Immature natural killer cell (primary cell): ENCODE data around the gene HLA-DQA1. TPM values are rescaled to one million over a fixed set of nuclear protein-coding genes. Genes with fewer than 3 reads are reported as not detected.
"Not testable (repeated sequence)": the region's sequence is repeated elsewhere in the genome, so short reads cannot be mapped to it uniquely, and the experiment has no call there.

Source experiments
- DNase-seq, 3 donors: peaks; one replicate each; pipeline ENCODE4 v3.0.0; 2022; ENCODE audit warnings: mixed read lengths in 1 of 3
- H3K27ac Mint-ChIP-seq, 6 donors: one replicate each; pipeline ENCODE4 v1.8.0; 2020; ENCODE audit warnings: mixed read lengths in 6 of 6, mild to moderate bottlenecking in 5 of 6, inconsistent platforms in 4 of 6, moderate library complexity in 3 of 6
- H3K27me3 Mint-ChIP-seq, 3 donors: one replicate each; pipeline ENCODE4 v1.8.0; 2020 to 2021; ENCODE audit warnings: low read depth in 3 of 3, mild to moderate bottlenecking in 3 of 3, mixed read lengths in 3 of 3, moderate library complexity in 3 of 3, inconsistent platforms in 1 of 3
- H3K36me3 Mint-ChIP-seq, 3 donors: one replicate each; pipeline ENCODE4 v1.8.0; 2020; ENCODE audit warnings: mixed read lengths in 3 of 3, inconsistent platforms in 2 of 3, mild to moderate bottlenecking in 2 of 3
- H3K4me1 Mint-ChIP-seq, 2 donors: one replicate each; pipeline ENCODE4 v1.8.0; 2020; ENCODE audit warnings: inconsistent platforms in 2 of 2, mild to moderate bottlenecking in 2 of 2, mixed read lengths in 2 of 2, moderate library complexity in 1 of 2
- H3K4me3 Mint-ChIP-seq, 5 donors: one replicate each; pipeline ENCODE4 v1.8.0; 2020; ENCODE audit warnings: mild to moderate bottlenecking in 5 of 5, mixed read lengths in 5 of 5, inconsistent platforms in 3 of 5, moderate library complexity in 3 of 5
- H3K9me3 Mint-ChIP-seq, 6 donors: one replicate each; pipeline ENCODE4 v1.8.0; 2020; ENCODE audit warnings: mild to moderate bottlenecking in 6 of 6, mixed read lengths in 6 of 6, inconsistent platforms in 4 of 6, moderate library complexity in 3 of 6
- polyA plus RNA-seq, 3 donors: library from polyadenylated mRNA; unstranded; fragments of 300-500 nt; fragmentation: Illumina TruSeq; gene quantifications; one replicate each; pipeline ENCODE4 v1.2.3, GENCODE V29; 2021

The HLA-DQA1 gene
- polyA plus RNA-seq, 3 donors from 2014 or later, result 1.8 to 53.1 (median 10.3) TPM

- not testable (repeated sequence) for H3K27me3 Mint-ChIP-seq, H3K4me3 Mint-ChIP-seq, H3K9me3 Mint-ChIP-seq, DNase-seq
- Mint-ChIP-seq H3K36me3 (peaks cover 0 to 19% (median 0%) of the 10 kb centered on the region in 3 donors), H3K27ac (peak overlapping the region in 1 of 6 donors; percentile 10), H3K4me1 (peaks cover 0 to 16% of the 10 kb centered on the region in 2 donors)
Observed at GRCh38 chr6:32657329-32657728, 20.1 kb downstream of the HLA-DQA1 start.

DNA sequence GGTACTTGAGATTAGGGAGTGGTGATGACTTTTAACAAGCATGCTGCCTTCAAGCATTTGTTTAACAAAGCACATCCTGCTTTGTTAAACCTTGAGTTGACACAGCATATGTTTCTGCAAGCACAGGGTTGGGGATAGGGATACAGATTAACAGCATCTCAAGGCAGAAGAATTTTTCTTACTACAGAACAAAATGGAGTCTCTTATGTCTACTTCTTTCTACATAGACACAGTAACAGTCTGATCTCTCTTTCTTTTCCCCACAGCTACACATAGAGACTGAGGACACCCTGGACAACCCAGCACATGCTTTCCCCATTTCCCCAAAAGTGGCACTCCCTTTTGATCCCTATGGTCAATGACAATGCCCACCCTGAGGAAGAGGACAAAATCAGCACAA, 20.6 kb downstream of the HLA-DQA1 start:
- peaks cover 0 to 23% (median 3%) of the 10 kb centered on the region in 3 donors for H3K36me3 Mint-ChIP-seq
- H3K4me1 Mint-ChIP-seq, result peaks cover 0 to 16% of the 10 kb centered on the region in 2 donors
- H3K27ac Mint-ChIP-seq, result peak overlapping the region in 1 of 6 donors; percentile 10
- H3K27me3 Mint-ChIP-seq, H3K4me3 Mint-ChIP-seq, H3K9me3 Mint-ChIP-seq, DNase-seq: not testable (repeated sequence)

- peaks cover 2 to 5% (median 4%) of the 10 kb centered on the region in 3 donors for H3K27me3 Mint-ChIP-seq
- no peak overlapping the region for H3K4me3 Mint-ChIP-seq
- peaks cover 0 to 28% (median 4%) of the 10 kb centered on the region in 3 donors for H3K36me3 Mint-ChIP-seq
- peaks cover 0 to 8% (median 5%) of the 10 kb centered on the region in 6 donors for H3K9me3 Mint-ChIP-seq
- peaks cover 0 to 17% of the 10 kb centered on the region in 2 donors for H3K4me1 Mint-ChIP-seq
- no peak for DNase-seq
- H3K27ac Mint-ChIP-seq, result no peak overlapping the region
Observed at GRCh38 chr6:32658268-32658897, 21.2 kb downstream of the HLA-DQA1 start.

DNA sequence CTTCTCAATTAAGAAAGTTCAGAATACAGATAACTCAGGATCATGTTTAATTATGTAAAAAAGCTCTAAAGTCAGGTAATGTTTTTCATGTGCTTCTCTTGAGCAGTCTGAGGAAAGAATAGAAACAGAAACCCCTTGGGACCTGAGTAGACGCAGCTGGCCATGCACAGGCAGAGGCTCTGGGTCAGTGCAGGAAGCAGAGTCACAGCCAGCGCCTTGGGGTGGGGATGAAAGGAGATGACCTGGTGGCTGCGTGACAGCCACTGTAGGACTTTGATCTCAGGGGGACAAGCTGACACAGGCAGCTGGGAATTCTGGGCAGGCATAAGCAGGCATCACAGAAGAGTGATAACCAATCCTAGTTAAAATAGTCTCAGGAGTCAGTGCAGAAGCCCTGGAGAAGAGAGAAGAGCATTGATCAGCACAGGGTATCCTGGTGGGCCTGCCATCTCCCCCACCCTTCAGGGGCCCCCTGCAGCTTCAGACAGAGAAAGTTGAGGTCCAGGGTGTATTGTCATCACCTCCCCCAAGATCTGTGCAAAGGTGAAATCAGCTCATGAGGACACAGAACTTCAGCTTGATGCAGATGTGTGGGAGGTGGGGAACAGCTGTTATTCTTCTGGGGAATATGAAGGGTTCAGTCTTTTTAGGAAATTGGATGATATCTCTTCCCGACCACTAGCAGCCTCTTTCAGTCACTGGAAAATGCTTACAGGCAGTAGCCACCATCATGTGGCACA, 22.8 kb downstream of the HLA-DQA1 start:
- Mint-ChIP-seq H3K4me3 (no peak overlapping the region), H3K36me3 (peaks cover 0 to 30% (median 8%) of the 10 kb centered on the region in 3 donors), H3K4me1 (peaks cover 9 to 24% of the 10 kb centered on the region in 2 donors), H3K9me3 (peaks cover 0 to 8% (median 5%) of the 10 kb centered on the region in 6 donors), H3K27ac (peak overlapping the region in 2 of 6 donors; percentile 37 to 67), H3K27me3 (peaks cover 5 to 9% (median 7%) of the 10 kb centered on the region in 3 donors)
- DNase-seq, result no peak

DNA sequence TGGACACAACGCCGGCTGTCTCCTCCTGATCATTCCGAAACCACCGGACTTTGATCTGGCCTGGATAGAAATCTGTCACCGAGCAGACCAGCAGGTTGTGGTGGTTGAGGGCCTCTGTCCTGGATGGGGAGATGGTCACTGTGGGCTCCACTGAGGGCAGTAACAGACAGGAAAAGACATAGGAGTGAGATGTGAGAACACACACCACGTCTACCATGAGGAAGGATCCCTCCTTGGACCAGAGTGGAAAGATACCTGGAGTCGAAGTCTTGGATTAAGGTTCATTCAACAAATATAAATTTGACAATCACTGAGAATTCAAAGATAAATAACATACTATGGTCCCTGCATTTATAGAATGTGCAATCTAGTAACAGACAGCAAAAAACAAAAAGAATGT, 24.9 kb downstream of the HLA-DQA1 start:
- Mint-ChIP-seq H3K27me3 (peaks cover 13 to 22% (median 15%) of the 10 kb centered on the region in 3 donors), H3K9me3 (no peaks in the 10 kb centered on the region), H3K36me3 (peaks cover 0 to 20% (median 8%) of the 10 kb centered on the region in 3 donors), H3K4me3 (no peak overlapping the region), H3K27ac (peak overlapping the region in 1 of 6 donors; percentile 14), H3K4me1 (peaks cover 27 to 43% of the 10 kb centered on the region in 2 donors)
- DNase-seq, result no peak

DNA sequence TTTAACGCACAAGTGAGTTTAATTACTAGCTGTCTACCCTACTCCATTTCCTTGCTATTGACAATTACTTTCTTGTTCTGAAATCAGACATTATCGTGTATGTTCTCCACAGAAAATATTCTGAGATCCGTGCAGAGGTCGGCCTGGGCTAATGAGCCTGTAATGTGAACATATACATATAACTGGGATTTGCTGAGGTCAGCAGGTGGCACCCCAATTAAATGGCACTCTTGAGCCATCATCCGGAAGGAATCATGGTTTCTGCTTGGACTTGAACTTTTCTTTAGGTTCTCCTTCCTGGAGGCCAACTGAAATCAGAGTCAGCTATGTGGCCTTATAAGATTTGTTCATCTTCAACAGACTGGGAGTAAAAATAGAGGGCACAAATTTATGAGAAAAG, 25.6 kb downstream of the HLA-DQA1 start:
- no peak for DNase-seq
- Mint-ChIP-seq H3K4me3 (peak overlapping the region in 1 of 5 donors; percentile 11), H3K27ac (no peak overlapping the region), H3K4me1 (peaks cover 28 to 43% of the 10 kb centered on the region in 2 donors), H3K27me3 (peaks cover 13 to 22% (median 14%) of the 10 kb centered on the region in 3 donors), H3K9me3 (no peaks in the 10 kb centered on the region), H3K36me3 (peaks cover 0 to 20% (median 8%) of the 10 kb centered on the region in 3 donors)

DNA sequence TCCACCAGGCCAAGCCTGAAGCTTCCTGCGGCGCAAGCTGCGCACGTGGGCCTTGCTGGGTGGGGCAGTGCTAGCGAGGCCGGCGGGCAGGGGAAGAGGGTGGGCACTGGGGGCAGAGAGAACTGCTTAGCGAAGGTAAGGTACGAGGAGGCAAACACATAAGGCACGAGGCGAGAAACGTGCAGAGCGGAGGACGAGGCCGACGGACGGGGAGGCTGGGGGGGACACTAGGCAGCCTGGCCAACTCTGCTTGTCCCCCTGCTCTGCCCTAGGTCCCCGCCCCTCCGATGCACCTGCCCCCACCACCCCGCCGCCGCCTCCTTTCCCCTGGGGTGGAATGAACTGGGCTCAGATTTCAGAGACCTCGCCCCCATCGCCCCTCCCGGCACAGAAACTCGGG, 27.1 kb downstream of the HLA-DQA1 start:
- Mint-ChIP-seq H3K9me3 (no peaks in the 10 kb centered on the region), H3K4me3 (peak overlapping the region in 3 of 5 donors; percentile 82 to 89 (median 86)), H3K36me3 (peaks cover 0 to 16% (median 8%) of the 10 kb centered on the region in 3 donors), H3K27me3 (peaks cover 13 to 22% (median 13%) of the 10 kb centered on the region in 3 donors), H3K27ac (peak overlapping the region in 1 of 6 donors; percentile 85), H3K4me1 (peaks cover 36 to 43% of the 10 kb centered on the region in 2 donors)
- no peak for DNase-seq

DNA sequence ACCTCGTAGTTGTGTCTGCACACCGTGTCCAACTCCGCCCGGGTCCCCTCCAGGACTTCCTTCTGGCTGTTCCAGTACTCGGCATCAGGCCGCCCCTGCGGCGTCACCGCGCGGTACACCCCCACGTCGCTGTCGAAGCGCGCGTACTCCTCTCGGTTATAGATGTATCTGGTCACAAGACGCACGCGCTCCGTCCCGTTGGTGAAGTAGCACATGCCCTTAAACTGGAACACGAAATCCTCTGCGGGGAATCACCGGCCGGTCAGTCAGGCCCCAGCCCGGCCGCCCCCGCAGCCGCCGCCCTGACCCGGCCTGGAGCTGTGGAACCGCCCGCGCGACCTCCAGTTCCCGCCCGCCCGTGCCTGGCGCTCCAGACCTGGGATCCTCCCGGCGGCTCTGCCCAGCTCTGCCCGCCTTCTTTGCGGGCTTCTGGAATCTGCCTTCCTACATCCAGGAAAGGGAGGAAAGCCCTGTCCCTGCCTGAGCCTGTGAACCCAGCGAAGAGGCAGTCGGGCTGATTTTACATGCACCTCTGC, 27.7 kb downstream of the HLA-DQA1 start:
- Mint-ChIP-seq H3K4me1 (peaks cover 37% of the 10 kb centered on the region in 2 donors), H3K36me3 (peaks cover 0 to 12% (median 8%) of the 10 kb centered on the region in 3 donors), H3K27ac (peak overlapping the region in 4 of 6 donors; percentile 15 to 85 (median 73)), H3K9me3 (no peaks in the 10 kb centered on the region), H3K27me3 (peaks cover 13 to 22% (median 17%) of the 10 kb centered on the region in 3 donors), H3K4me3 (peak overlapping the region; percentile 66 to 90 (median 82))
- DNase-seq, result peak in 1 of 3 donors; percentile 44

GRCh38 chr6:32665661-32666060, 28.5 kb downstream of the HLA-DQA1 start:
- DNase-seq, result peak in 1 of 3 donors; percentile 16
- Mint-ChIP-seq H3K36me3 (peaks cover 0 to 11% (median 8%) of the 10 kb centered on the region in 3 donors), H3K4me3 (peak overlapping the region; percentile 78 to 90 (median 82)), H3K27me3 (peaks cover 13 to 22% (median 18%) of the 10 kb centered on the region in 3 donors), H3K27ac (peak overlapping the region in 4 of 6 donors; percentile 80 to 93 (median 84)), H3K9me3 (no peaks in the 10 kb centered on the region), H3K4me1 (peaks cover 30 to 37% of the 10 kb centered on the region in 2 donors)

- Mint-ChIP-seq H3K9me3 (peaks cover 0 to 1% (median 0%) of the 10 kb centered on the region in 6 donors), H3K27ac (peak within 1 kb of the TSS; percentile 32 to 93 (median 82)), H3K4me1 (peaks cover 27 to 37% of the 10 kb centered on the region in 2 donors), H3K4me3 (peak within 1 kb of the TSS; percentile 78 to 90 (median 82)), H3K36me3 (peaks cover 0 to 11% (median 8%) of the 10 kb centered on the region in 3 donors), H3K27me3 (peaks cover 13 to 22% (median 18%) of the 10 kb centered on the region in 3 donors)
- peak in 2 of 3 donors; percentile 19 to 68 for DNase-seq
Observed at GRCh38 chr6:32666420-32667300, 29.5 kb downstream of the HLA-DQA1 start, which contains the start of gene HLA-DQB1. Gene HLA-DQB1, minus strand, starts transcription at chr6:32666657. Its CDS starts 50 bp downstream, at chr6:32666607.

DNA sequence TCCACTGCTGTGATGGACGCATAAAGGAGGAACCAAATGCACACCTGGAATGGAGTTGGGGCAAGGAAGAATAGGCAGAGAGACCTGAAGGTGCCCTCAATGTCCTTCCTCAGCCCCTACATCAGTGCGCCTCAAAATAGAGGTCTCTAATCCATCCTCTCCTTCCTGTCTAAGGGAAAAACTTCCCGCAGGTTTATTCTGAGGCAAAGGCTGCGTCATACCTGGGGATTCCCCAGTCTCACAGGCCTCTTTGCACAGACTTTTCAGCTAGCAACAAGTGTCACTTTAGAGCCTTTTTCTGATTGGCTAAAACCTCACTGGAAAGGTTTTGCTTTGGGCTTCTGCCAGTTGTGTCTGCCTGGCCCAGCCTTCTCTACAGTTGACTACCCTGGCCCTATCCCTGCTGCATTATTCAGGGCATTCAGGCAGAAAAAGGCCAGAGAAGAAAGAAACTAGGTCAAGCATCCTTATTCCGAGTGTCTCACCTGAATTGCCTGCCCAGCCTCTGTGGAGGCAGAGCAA, 31.1 kb downstream of the HLA-DQA1 start:
- DNase-seq, result peak in 1 of 3 donors; percentile 69
- H3K27me3 Mint-ChIP-seq, result peaks cover 11 to 20% (median 18%) of the 10 kb centered on the region in 3 donors
- peaks cover 0 to 9% (median 4%) of the 10 kb centered on the region in 3 donors for H3K36me3 Mint-ChIP-seq
- peaks cover 26 to 37% of the 10 kb centered on the region in 2 donors for H3K4me1 Mint-ChIP-seq
- H3K4me3 Mint-ChIP-seq, result no peak overlapping the region
- peak overlapping the region in 3 of 6 donors; percentile 76 to 89 (median 85) for H3K27ac Mint-ChIP-seq
- H3K9me3 Mint-ChIP-seq, result peaks cover 0 to 7% (median 0%) of the 10 kb centered on the region in 6 donors

DNA sequence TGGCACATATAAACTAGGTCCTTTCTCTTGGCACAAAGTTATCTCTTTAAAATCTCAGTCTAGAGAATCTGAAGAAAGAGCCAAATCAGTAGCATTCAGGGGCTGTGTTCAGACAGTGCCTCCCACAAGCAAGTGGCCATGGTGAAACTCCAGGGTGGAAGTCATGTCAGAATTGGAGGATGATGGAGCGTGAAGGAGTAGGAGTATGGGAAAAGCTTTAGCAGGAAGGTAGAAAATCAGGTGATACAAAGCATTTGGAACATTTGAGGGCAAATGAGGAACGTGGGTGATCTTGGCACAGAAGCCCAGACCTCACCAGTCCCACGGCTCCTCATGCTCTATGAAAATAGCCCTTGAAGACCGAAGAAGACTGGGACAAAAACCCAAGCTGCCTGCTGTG, 32.0 kb downstream of the HLA-DQA1 start:
- peaks cover 0 to 7% (median 0%) of the 10 kb centered on the region in 6 donors for H3K9me3 Mint-ChIP-seq
- H3K4me3 Mint-ChIP-seq, result no peak overlapping the region
- H3K4me1 Mint-ChIP-seq, result peaks cover 22 to 34% of the 10 kb centered on the region in 2 donors
- no peak for DNase-seq
- H3K36me3 Mint-ChIP-seq, result peaks cover 0 to 6% (median 2%) of the 10 kb centered on the region in 3 donors
- H3K27ac Mint-ChIP-seq, result peak overlapping the region in 2 of 6 donors; percentile 1 to 62
- H3K27me3 Mint-ChIP-seq, result peaks cover 9 to 20% (median 17%) of the 10 kb centered on the region in 3 donors
